K562 (cell line): ENCODE results near the gene ZNHIT3. TPM values are rescaled to one million over a fixed set of nuclear protein-coding genes. Genes with fewer than 3 reads are reported as not detected.

Experiments
- ATF1 ChIP-seq, 2 experiments: fragments of 450-650 bp in 1 of 2; IDR thresholded peaks; 2 replicates each; pipeline ENCODE4 v1.6.1; 2016; ENCODE audit warnings: missing compliant biosample characterization in 1 of 2, missing genetic modification characterization in 1 of 2
- BRCA1 ChIP-seq, 2 experiments: fragments of 450-650 bp in 1 of 2; sonication (generic) in 1 of 2; formaldehyde crosslinking in 1 of 2; IDR thresholded peaks; 2 replicates each; pipeline versions ENCODE4 v1.5.0 to v1.6.1; 2017 to 2020; ENCODE audit warnings: mild to moderate bottlenecking in 1 of 2, missing genetic modification reagents in 1 of 2
- DIDO1 ChIP-seq: fragments of 450-650 bp; IDR thresholded peaks from 2 replicates; pipeline ENCODE4 v1.6.1; 2016; ENCODE audit warnings: low read depth, missing biosample characterization, missing genetic modification characterization
- ETV5 ChIP-seq: sonication (generic); formaldehyde crosslinking; IDR thresholded peaks from 2 replicates; pipeline ENCODE4 v1.4.0; 2020; ENCODE audit warnings: low read depth, mild to moderate bottlenecking, missing genetic modification reagents
- MAFG ChIP-seq: fragments of 450-650 bp; conservative IDR thresholded peaks from 2 replicates; pipeline ENCODE4 v1.6.1; 2016; ENCODE audit warnings: missing genetic modification characterization, missing compliant biosample characterization
- NR1H2 ChIP-seq: sonication (generic); formaldehyde crosslinking; IDR thresholded peaks from 2 replicates; pipeline ENCODE4 v1.4.0; 2020; ENCODE audit warnings: mild to moderate bottlenecking, missing genetic modification reagents
- PHF8 ChIP-seq: fragments of 200-600 bp; sonication (generic); IDR thresholded peaks from 2 replicates; pipeline ENCODE4 v1.6.1; 2012; ENCODE audit warnings: mixed run types, mild to moderate bottlenecking, inconsistent platforms, low read length, moderate library complexity, borderline replicate concordance
- POLR2AphosphoS5 ChIP-seq: IDR thresholded peaks from 2 replicates; pipeline ENCODE4 v1.6.1; 2011; ENCODE audit warnings: mild to moderate bottlenecking, low read depth, low read length, moderate library complexity; ENCODE audit not compliant: control insufficient read depth, insufficient read depth
- PRDM10 ChIP-seq: fragments of 450-650 bp; IDR thresholded peaks from 2 replicates; pipeline ENCODE4 v1.6.1; 2018; ENCODE audit not compliant: partially characterized antibody
- TOE1 ChIP-seq, 2 experiments: fragments of 450-650 bp in 1 of 2; sonication (generic) in 1 of 2; formaldehyde crosslinking in 1 of 2; IDR thresholded peaks; 2 replicates each; pipeline versions ENCODE4 v1.7.1 to v1.8.0; 2016 to 2022; ENCODE audit warnings: borderline replicate concordance in 2 of 2, mild to moderate bottlenecking in 2 of 2, antibody characterized with exemption in 1 of 2, inconsistent platforms in 1 of 2, low read depth in 1 of 2, missing genetic modification reagents in 1 of 2, moderate library complexity in 1 of 2
- TRIM28 ChIP-seq: fragments of 450-650 bp; IDR thresholded peaks from 2 replicates; pipeline ENCODE4 v1.6.1; 2017
- VEZF1 ChIP-seq: fragments of 200-800 bp; sonication (Bioruptor generic); IDR thresholded peaks from 2 replicates; pipeline ENCODE4 v1.6.1; 2017; ENCODE audit warnings: missing genetic modification characterization, missing compliant biosample characterization
- ZC3H8 ChIP-seq: fragments of 450-650 bp; IDR thresholded peaks from 2 replicates; pipeline ENCODE4 v1.6.1; 2017
- ZFPM2 ChIP-seq: fragments of 250-450 bp; sonication (Bioruptor Pico); IDR thresholded peaks from 2 replicates; pipeline ENCODE4 v1.5.1; 2022; ENCODE audit warnings: mild to moderate bottlenecking
- ZFX ChIP-seq: sonication (generic); formaldehyde crosslinking; IDR thresholded peaks from 2 replicates; pipeline ENCODE4 v1.8.0; 2022; ENCODE audit warnings: mild to moderate bottlenecking, missing genetic modification reagents, moderate library complexity
- ZKSCAN1 ChIP-seq: fragments of 150-350 bp; IDR thresholded peaks from 2 replicates; pipeline ENCODE4 v1.6.1; 2016; ENCODE audit warnings: low read depth, low read length
- ZNF766 ChIP-seq: fragments of 200-800 bp; sonication (Bioruptor generic); conservative IDR thresholded peaks from 2 replicates; pipeline ENCODE4 v1.6.1; 2016; ENCODE audit warnings: missing genetic modification characterization, missing compliant biosample characterization
- polyA plus RNA-seq, 8 experiments: library from polyadenylated mRNA; depleted of rRNA in 4 of 8; stranded (reverse) in 5 of 8; unstranded in 3 of 8; fragments of >200 nt; fragmentation: Nextera tagmentation in 2 of 8; fragmentation: Illumina TruSeq in 1 of 8; extraction: Ambion mirVana in 2 of 8; extraction: Trizol in 1 of 8; gene quantifications; 2 replicates each; pipeline versions ENCODE4 v1.2.1 to v1.2.3, GENCODE V29; 2011 to 2014; ENCODE audit warnings: inconsistent platforms in 1 of 8, missing spikeins in 1 of 8
- total RNA-seq, 7 experiments: library from RNA; depleted of rRNA in 6 of 7; stranded (reverse); fragments of >200 nt in 6 of 7; fragmentation: Illumina TruSeq in 2 of 7; extraction: Trizol in 2 of 7; gene quantifications; 2 replicates each; pipeline versions ENCODE4 v1.2.1 to v1.2.3, GENCODE V29; 2011 to 2021; ENCODE audit warnings: low replicate concordance in 1 of 7
- TF ChIP-seq, protein P1 (sequence below), 2 experiments: fragments of 450-650 bp; IDR thresholded peaks; 2 replicates each; pipeline ENCODE4 v1.6.1; 2016

The ZNHIT3 gene
- total and polyA plus RNA-seq, 9 of the 15 experiments (the other 6 are each of a cell fraction or from before 2014, with no cell fraction given) = 45.0 to 300 (median 88.4) TPM

- 0 out of 2 replicates have a peak, but pooled peaks have one; percentile 45 for TF ChIP-seq ZNF766
- TF ChIP-seq, protein P1, sequence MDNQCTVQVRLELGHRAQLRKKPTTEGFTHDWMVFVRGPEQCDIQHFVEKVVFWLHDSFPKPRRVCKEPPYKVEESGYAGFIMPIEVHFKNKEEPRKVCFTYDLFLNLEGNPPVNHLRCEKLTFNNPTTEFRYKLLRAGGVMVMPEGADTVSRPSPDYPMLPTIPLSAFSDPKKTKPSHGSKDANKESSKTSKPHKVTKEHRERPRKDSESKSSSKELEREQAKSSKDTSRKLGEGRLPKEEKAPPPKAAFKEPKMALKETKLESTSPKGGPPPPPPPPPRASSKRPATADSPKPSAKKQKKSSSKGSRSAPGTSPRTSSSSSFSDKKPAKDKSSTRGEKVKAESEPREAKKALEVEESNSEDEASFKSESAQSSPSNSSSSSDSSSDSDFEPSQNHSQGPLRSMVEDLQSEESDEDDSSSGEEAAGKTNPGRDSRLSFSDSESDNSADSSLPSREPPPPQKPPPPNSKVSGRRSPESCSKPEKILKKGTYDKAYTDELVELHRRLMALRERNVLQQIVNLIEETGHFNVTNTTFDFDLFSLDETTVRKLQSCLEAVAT (IDR thresholded peaks at IDR 0.05) = peak in 1 of 2 experiments; percentile 100; a peak in 2 of 4 replicates
- no peak for TF ChIP-seq ZKSCAN1
- TF ChIP-seq ZC3H8 = no peak
- peak; percentile 33; the same call in 1 of the 2 replicates for TF ChIP-seq ZFX
- TF ChIP-seq MAFG (tag) = no peak
- TF ChIP-seq POLR2AphosphoS5 = peak; percentile 57; the same call in 1 of the 2 replicates
- no peak for TF ChIP-seq TRIM28
- TF ChIP-seq BRCA1 (IDR thresholded peaks at IDR 0.05) = no peak
- no peak for TF ChIP-seq BRCA1 (CRISPR knock-in tag; IDR thresholded peaks at IDR 0.05)
- peak; percentile 22; the same call in 1 of the 2 replicates for TF ChIP-seq ETV5 (CRISPR knock-in tag)
- TF ChIP-seq TOE1 (IDR thresholded peaks at IDR 0.05; ENCODE audit: borderline replicate concordance) = peak; percentile 84
- TF ChIP-seq TOE1 (CRISPR knock-in tag; IDR thresholded peaks at IDR 0.05; ENCODE audit: borderline replicate concordance, low read depth) = no peak
- TF ChIP-seq NR1H2 (CRISPR knock-in tag) = no peak
- TF ChIP-seq VEZF1 = peak; percentile 20
- TF ChIP-seq DIDO1 (tag) = peak; percentile 40; the same call in 1 of the 2 replicates
- peak; percentile 74; the same call in 1 of the 2 replicates for TF ChIP-seq PHF8
- TF ChIP-seq ZFPM2 (CRISPR knock-in tag) = no peak
- TF ChIP-seq ATF1 (CRISPR knock-in tag; IDR thresholded peaks at IDR 0.05) = peak; percentile 49; the same call in 1 of the 2 replicates
- peak; percentile 82 for TF ChIP-seq ATF1 (tag; IDR thresholded peaks at IDR 0.05)
- TF ChIP-seq PRDM10 = peak; percentile 34
These were observed at the start of gene ZNHIT3 (continued) for GRCh38 chr17:36486204-36487194.
